ENCODE measurements around the gene OXGR1.

Gene OXGR1

DNA sequence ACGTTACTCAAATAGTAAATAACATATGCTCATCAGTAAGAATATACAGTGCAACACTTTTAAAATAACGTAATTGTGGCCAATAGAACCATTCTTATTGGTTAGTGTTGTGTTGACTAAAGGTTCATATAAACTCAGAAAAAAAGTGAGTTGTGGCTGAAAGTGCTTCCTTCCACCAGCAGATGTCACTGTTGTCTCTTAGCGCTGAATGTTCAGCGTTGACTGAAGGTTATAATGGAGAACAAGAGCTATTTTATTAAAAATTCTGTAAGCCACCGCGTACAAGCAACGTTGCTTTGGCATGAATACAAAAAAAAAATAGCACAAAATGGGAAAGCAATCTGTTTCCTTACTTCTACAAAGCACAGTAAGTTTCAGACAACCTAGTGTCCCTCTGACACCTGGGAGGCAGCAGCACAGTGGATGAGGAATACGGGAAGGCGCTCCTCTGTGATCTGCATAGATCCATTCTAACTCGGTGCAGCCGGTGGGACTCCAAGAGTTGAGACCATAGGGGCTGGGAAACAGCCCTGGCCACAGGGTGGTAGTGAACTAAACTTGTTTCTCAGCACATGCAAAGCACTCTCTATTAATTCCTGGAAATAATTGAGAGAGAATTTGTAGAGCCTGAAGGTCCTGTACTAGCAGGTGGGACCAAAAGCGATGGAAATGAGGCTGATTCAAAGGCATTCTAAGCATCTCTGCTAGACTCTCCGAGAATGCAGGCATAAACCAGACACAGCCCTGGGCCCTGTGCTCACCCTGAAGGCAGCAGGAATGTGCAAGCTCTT lies 23.9 kb upstream of the OXGR1 start:
- H3K4me3 Mint-ChIP-seq: no peak overlapping the region

DNA sequence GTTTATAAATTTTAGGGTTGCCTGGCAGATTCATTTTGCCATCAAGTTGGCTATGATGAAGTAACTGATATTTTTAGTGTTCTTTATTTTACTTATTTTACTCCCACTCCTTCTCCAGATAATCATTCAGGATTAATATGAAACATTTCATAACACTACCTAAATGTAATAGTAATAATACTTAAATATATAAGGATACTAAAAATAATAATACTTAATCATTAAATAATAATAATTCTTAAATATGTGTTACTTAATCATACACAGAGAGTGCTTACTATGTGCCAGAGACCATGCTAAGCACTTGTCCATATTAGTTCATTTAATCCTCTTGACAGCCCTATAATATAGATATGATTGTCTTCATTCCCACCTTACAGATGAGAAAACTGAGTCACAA lies 23.0 kb upstream of the OXGR1 start:
- Mint-ChIP-seq H3K36me3 (ENCODE audit: insufficient read depth) (no peaks in the 10 kb centered on the region), H3K4me3 (no peak overlapping the region), H3K27me3 (peaks cover 51 to 67% of the 10 kb centered on the region in 2 donors), H3K27ac (no peak overlapping the region), H3K9me3 (no peaks in the 10 kb centered on the region), H3K4me1 (ENCODE audit: low read depth in 2 of 2) (peaks cover 3 to 4% of the 10 kb centered on the region in 2 donors)
- DNase-seq (no peak), ATAC-seq (replicated peaks) (no peak)

More for the DNA sequence above, 23.9 kb upstream of the OXGR1 start:
- DNase-seq (peak; percentile 18 to 35 (median 21)), ATAC-seq (replicated peaks) (peak; percentile 77)
- H3K9me3 Mint-ChIP-seq: no peaks in the 10 kb centered on the region
- H3K27me3 Mint-ChIP-seq: peaks cover 55 to 58% of the 10 kb centered on the region in 2 donors
- no peaks in the 10 kb centered on the region for H3K36me3 Mint-ChIP-seq (ENCODE audit: insufficient read depth)
- no peak overlapping the region for H3K27ac Mint-ChIP-seq
- peaks cover 3 to 4% of the 10 kb centered on the region in 2 donors for H3K4me1 Mint-ChIP-seq (ENCODE audit: low read depth in 2 of 2)

GRCh38 chr13:97015661-97016350 lies 21.5 kb upstream of the OXGR1 start:
- H3K9me3 Mint-ChIP-seq: no peaks in the 10 kb centered on the region
- peak; percentile 56 for ATAC-seq (replicated peaks)
- peak overlapping the region in 1 of 2 donors; percentile 62 for H3K27ac Mint-ChIP-seq
- peaks cover 3 to 4% of the 10 kb centered on the region in 2 donors for H3K4me1 Mint-ChIP-seq (ENCODE audit: low read depth in 2 of 2)
- H3K4me3 Mint-ChIP-seq: no peak overlapping the region
- H3K36me3 Mint-ChIP-seq (ENCODE audit: insufficient read depth): no peaks in the 10 kb centered on the region
- no peak for DNase-seq
- H3K27me3 Mint-ChIP-seq: peaks cover 48 to 65% of the 10 kb centered on the region in 2 donors

GRCh38 chr13:97012251-97013048 lies 18.2 kb upstream of the OXGR1 start:
- Mint-ChIP-seq H3K4me1 (ENCODE audit: low read depth in 2 of 2) (peaks cover 3 to 4% of the 10 kb centered on the region in 2 donors), H3K27ac (no peak overlapping the region), H3K27me3 (peaks cover 32 to 74% of the 10 kb centered on the region in 2 donors)

DNA sequence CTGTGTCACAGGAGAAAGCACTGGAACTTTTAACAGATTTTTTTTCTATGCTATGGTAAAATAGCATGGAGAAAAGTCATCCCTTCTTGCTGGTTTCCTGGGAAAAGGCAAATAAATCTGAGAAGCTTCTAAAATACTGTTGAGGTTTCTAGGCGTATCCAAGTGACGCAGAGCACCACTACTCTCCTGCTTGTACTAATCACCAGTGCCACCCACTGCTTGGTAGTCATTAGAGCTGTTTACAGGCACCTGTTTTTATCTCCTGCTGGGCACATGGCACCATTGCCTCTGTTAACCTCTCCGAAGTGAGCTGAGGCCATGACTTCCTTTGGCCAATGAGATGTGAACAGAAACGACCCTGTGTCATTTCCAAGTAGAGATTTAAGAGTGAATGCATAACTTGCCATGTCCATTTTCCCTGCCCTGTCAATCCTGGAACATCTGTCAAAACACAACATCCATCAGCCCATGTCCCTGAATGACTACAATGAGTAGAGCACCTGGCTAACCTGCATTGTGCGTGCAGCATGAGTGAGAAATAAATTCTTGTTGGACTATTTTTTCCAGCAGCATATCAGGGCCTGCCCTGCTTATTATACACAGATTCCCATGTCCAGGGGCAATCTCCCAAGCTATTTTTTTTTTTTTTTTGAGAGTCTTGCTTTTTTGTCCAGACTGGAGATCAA lies 17.3 kb upstream of the OXGR1 start:
- no peak overlapping the region for H3K4me3 Mint-ChIP-seq
- peaks cover 32 to 74% of the 10 kb centered on the region in 2 donors for H3K27me3 Mint-ChIP-seq
- no peak overlapping the region for H3K27ac Mint-ChIP-seq
- H3K36me3 Mint-ChIP-seq (ENCODE audit: insufficient read depth): no peaks in the 10 kb centered on the region
- peaks cover 3 to 4% of the 10 kb centered on the region in 2 donors for H3K4me1 Mint-ChIP-seq (ENCODE audit: low read depth in 2 of 2)
- no peak for DNase-seq
- ATAC-seq (replicated peaks): no peak
- H3K9me3 Mint-ChIP-seq: no peaks in the 10 kb centered on the region

More at GRCh38 chr13:97012251-97013048, 18.2 kb upstream of the OXGR1 start:
- ATAC-seq (replicated peaks) (no peak), DNase-seq (no peak)
- no peaks in the 10 kb centered on the region for H3K36me3 Mint-ChIP-seq (ENCODE audit: insufficient read depth)
- H3K4me3 Mint-ChIP-seq: no peak overlapping the region
- H3K9me3 Mint-ChIP-seq: no peaks in the 10 kb centered on the region

- H3K4me3 Mint-ChIP-seq: no peak overlapping the region
- no peaks in the 10 kb centered on the region for H3K36me3 Mint-ChIP-seq (ENCODE audit: insufficient read depth)
- peaks cover 27 to 51% of the 10 kb centered on the region in 2 donors for H3K27me3 Mint-ChIP-seq
- H3K9me3 Mint-ChIP-seq: no peaks in the 10 kb centered on the region
- DNase-seq: no peak
- no peaks in the 10 kb centered on the region for H3K4me1 Mint-ChIP-seq (ENCODE audit: low read depth in 2 of 2)
- no peak overlapping the region for H3K27ac Mint-ChIP-seq
- ATAC-seq (replicated peaks): no peak
These were observed 14.4 kb upstream of the OXGR1 start for GRCh38 chr13:97008643-97009042.

DNA sequence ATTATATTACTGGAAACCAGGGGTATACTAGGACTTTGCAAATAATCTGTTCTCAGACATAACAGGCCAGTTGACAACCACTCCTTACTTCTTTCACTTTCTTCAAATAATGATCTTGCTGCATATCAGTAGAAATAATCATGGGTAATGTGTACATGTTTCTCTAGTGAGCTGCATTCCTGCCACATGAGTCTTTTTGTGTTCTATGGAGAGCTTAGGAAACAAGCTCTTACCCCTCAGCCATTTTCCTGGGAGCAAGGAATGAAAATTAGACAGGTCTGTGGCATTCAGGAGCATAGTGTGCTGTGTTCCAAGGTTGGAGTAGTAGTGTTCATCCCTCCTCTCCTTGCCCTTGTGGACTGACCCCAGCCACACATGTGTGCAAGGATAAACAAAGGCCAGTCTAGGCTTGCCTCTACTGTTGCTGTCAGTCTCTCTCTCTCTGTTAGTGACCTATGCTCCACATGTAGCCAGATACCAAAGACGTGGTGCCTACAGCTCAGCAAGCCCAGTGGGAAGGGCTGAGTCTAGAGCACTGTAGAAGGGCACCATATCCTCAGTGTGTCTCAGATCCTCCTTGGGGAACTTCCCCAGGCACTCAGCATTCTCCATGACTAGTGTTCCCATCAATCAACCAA lies 11.5 kb upstream of the OXGR1 start:
- Mint-ChIP-seq H3K36me3 (ENCODE audit: insufficient read depth) (no peaks in the 10 kb centered on the region), H3K27ac (no peak overlapping the region), H3K4me1 (ENCODE audit: low read depth in 2 of 2) (no peaks in the 10 kb centered on the region), H3K9me3 (no peaks in the 10 kb centered on the region), H3K27me3 (peaks cover 23 to 43% of the 10 kb centered on the region in 2 donors), H3K4me3 (no peak overlapping the region)
- DNase-seq (no peak), ATAC-seq (replicated peaks) (no peak)

- DNase-seq: no peak
- H3K27ac Mint-ChIP-seq: no peak overlapping the region
- H3K27me3 Mint-ChIP-seq: peaks cover 23 to 43% of the 10 kb centered on the region in 2 donors
- no peak overlapping the region for H3K4me3 Mint-ChIP-seq
- no peaks in the 10 kb centered on the region for H3K36me3 Mint-ChIP-seq (ENCODE audit: insufficient read depth)
- ATAC-seq (replicated peaks): no peak
- no peaks in the 10 kb centered on the region for H3K9me3 Mint-ChIP-seq
- no peaks in the 10 kb centered on the region for H3K4me1 Mint-ChIP-seq (ENCODE audit: low read depth in 2 of 2)
These were observed 10.6 kb upstream of the OXGR1 start for GRCh38 chr13:97004886-97005285.

GRCh38 chr13:97004096-97004876 lies 10.0 kb upstream of the OXGR1 start:
- ATAC-seq (replicated peaks): no peak
- Mint-ChIP-seq H3K27me3 (peaks cover 29 to 40% of the 10 kb centered on the region in 2 donors), H3K36me3 (ENCODE audit: insufficient read depth) (no peaks in the 10 kb centered on the region), H3K4me3 (no peak overlapping the region), H3K9me3 (no peaks in the 10 kb centered on the region), H3K4me1 (ENCODE audit: low read depth in 2 of 2) (no peaks in the 10 kb centered on the region), H3K27ac (no peak overlapping the region)
- DNase-seq: no peak

GRCh38 chr13:97003071-97003470 lies 8.8 kb upstream of the OXGR1 start:
- Mint-ChIP-seq H3K4me1 (ENCODE audit: low read depth in 2 of 2) (no peaks in the 10 kb centered on the region), H3K9me3 (no peaks in the 10 kb centered on the region), H3K27me3 (peaks cover 36 to 37% of the 10 kb centered on the region in 2 donors)

DNA sequence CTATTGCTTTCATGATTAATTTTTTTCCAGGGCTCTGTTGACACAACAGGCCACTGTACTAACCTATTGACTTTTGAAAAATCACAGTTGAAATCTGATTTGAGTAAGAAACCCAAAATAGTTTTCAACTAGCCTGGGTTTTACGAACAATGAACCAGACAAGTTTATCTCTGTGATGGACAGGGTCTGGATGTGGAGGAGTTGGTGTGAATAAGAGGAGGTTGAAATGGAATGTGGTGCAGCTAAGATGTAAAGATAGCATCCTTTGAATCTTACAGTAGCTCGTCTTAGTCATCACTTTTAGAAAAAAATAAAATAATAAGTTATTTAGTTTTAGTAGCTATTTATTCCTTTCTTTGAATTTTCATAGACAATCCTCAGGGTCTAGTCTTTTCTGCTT lies 8.3 kb upstream of the OXGR1 start:
- no peak for ATAC-seq (replicated peaks)
- no peak for DNase-seq
- Mint-ChIP-seq H3K27ac (no peak overlapping the region), H3K9me3 (no peaks in the 10 kb centered on the region), H3K36me3 (ENCODE audit: insufficient read depth) (no peaks in the 10 kb centered on the region), H3K4me3 (no peak overlapping the region), H3K4me1 (ENCODE audit: low read depth in 2 of 2) (no peaks in the 10 kb centered on the region), H3K27me3 (peaks cover 32 to 36% of the 10 kb centered on the region in 2 donors)

More at GRCh38 chr13:97003071-97003470, 8.8 kb upstream of the OXGR1 start:
- ATAC-seq (replicated peaks) (no peak), DNase-seq (no peak)
- H3K4me3 Mint-ChIP-seq: no peak overlapping the region
- H3K36me3 Mint-ChIP-seq (ENCODE audit: insufficient read depth): no peaks in the 10 kb centered on the region
- H3K27ac Mint-ChIP-seq: no peak overlapping the region

DNA sequence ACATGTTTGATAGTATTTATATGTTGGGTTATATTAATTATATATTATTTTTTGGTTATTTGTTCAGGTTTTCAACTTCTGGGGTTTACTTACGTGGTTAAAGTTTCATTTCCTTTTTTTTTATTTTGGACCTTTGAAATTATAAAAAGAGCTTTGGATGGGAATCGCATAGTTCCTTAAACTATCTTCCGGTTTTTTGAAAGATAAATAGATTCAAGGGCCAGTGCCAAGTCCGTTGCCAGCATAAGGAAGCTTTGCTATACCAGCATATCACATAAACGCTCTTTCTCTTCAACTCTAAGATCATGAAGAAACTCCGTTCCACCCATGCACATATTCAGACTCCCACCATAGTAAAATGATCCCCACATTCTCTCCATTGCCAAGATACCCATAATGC lies 7.4 kb upstream of the OXGR1 start:
- H3K27me3 Mint-ChIP-seq: peaks cover 31 to 36% of the 10 kb centered on the region in 2 donors
- H3K27ac Mint-ChIP-seq: no peak overlapping the region
- no peak overlapping the region for H3K4me3 Mint-ChIP-seq
- no peaks in the 10 kb centered on the region for H3K36me3 Mint-ChIP-seq (ENCODE audit: insufficient read depth)
- DNase-seq: no peak
- H3K4me1 Mint-ChIP-seq (ENCODE audit: low read depth in 2 of 2): no peaks in the 10 kb centered on the region
- ATAC-seq (replicated peaks): no peak
- no peaks in the 10 kb centered on the region for H3K9me3 Mint-ChIP-seq

All from effector memory CD8-positive, alpha-beta T cell (primary cell).